Erythroblast (primary cell): ENCODE data around the gene CHD2.

Source experiments
- DNase-seq, 2 experiments: peaks; one replicate each; lab custom pipeline; 2025; lab: John Stamatoyannopoulos, UW
- GATA1 ChIP-seq: IDR thresholded peaks from 2 replicates; pipeline ENCODE4 v1.6.1; 2011; ENCODE audit warnings: low read depth, mild to moderate bottlenecking, control low read depth, low read length, moderate library complexity
- POLR2A ChIP-seq: IDR thresholded peaks from 2 replicates; pipeline ENCODE4 v1.6.1; 2011; ENCODE audit warnings: mild to moderate bottlenecking, low read length

Gene CHD2

GRCh38 chr15:92922418-92923002 is 22.4 kb downstream of the CHD2 start:
- no peak for DNase-seq
- TF ChIP-seq GATA1 (no peak), POLR2A (no peak)

- DNase-seq: no peak
- TF ChIP-seq POLR2A (no peak), GATA1 (no peak)
Observed at GRCh38 chr15:92924216-92924615, 24.1 kb downstream of the CHD2 start.

GRCh38 chr15:92925454-92925853 is 25.3 kb downstream of the CHD2 start:
- TF ChIP-seq POLR2A: no peak
- TF ChIP-seq GATA1: no peak
- no peak for DNase-seq

GRCh38 chr15:92928225-92928750 is 28.2 kb downstream of the CHD2 start:
- no peak for TF ChIP-seq GATA1
- TF ChIP-seq POLR2A: no peak
- DNase-seq: no peak

- no peak for DNase-seq
- TF ChIP-seq POLR2A (no peak), GATA1 (no peak)
Observed at GRCh38 chr15:92929002-92929401, 28.9 kb downstream of the CHD2 start.

- DNase-seq: no peak
- TF ChIP-seq GATA1: no peak
- no peak for TF ChIP-seq POLR2A
Observed at GRCh38 chr15:92930054-92930621, 30.0 kb downstream of the CHD2 start.

GRCh38 chr15:92930776-92931175 is 30.7 kb downstream of the CHD2 start:
- TF ChIP-seq GATA1: no peak
- TF ChIP-seq POLR2A: no peak
- DNase-seq: peak in 1 of 2 experiments; percentile 8

- no peak for TF ChIP-seq GATA1
- no peak for TF ChIP-seq POLR2A
- no peak for DNase-seq
Observed at GRCh38 chr15:92932946-92933649, 33.0 kb downstream of the CHD2 start.

GRCh38 chr15:92933831-92934230 is 33.7 kb downstream of the CHD2 start:
- no peak for DNase-seq
- TF ChIP-seq POLR2A (no peak), GATA1 (no peak)

- no peak for DNase-seq
- TF ChIP-seq GATA1 (no peak), POLR2A (no peak)
Observed at GRCh38 chr15:92934716-92935115, 34.6 kb downstream of the CHD2 start.

- no peak for TF ChIP-seq GATA1
- TF ChIP-seq POLR2A: no peak
- DNase-seq: no peak
Observed at GRCh38 chr15:92936138-92936537, 36.0 kb downstream of the CHD2 start.

GRCh38 chr15:92936693-92937092 is 36.6 kb downstream of the CHD2 start:
- TF ChIP-seq GATA1: no peak
- no peak for TF ChIP-seq POLR2A
- DNase-seq: no peak

GRCh38 chr15:92937901-92938300 is 37.8 kb downstream of the CHD2 start:
- peak; percentile 17 to 43 for DNase-seq
- TF ChIP-seq GATA1 (no peak), POLR2A (no peak)

- TF ChIP-seq GATA1 (no peak), POLR2A (no peak)
Observed at GRCh38 chr15:92938387-92938786, 38.3 kb downstream of the CHD2 start.

More at GRCh38 chr15:92938387-92938786, 38.3 kb downstream of the CHD2 start:
- DNase-seq: peak; percentile 12 to 20
